Measurements from ENCODE around the gene FRMD4B. TPM values are rescaled to one million over a fixed set of nuclear protein-coding genes. Genes with fewer than 3 reads are reported as not detected.

FRMD4B gene
- total RNA-seq, result 10.8 TPM
- long read RNA-seq, partial matches to known transcripts, result 0 of 4 reads
- long read RNA-seq, other reads (novel, unspliced or antisense), result 4 of 4 reads

GRCh38 chr3:69385723-69386555 lies at the start of gene FRMD4B:
TSS of gene FRMD4B (minus strand) at chr3:69386088. CDS start at chr3:69385989, 99 bp downstream.
- intact Hi-C loops (cut with DNase I), result no loop called here
- DNase-seq (ENCODE audit: low spot score), result peak; percentile 91

GRCh38 chr3:69433969-69434325 lies 48.1 kb upstream of the FRMD4B start:
- no peak for DNase-seq (ENCODE audit: low spot score)
- intact Hi-C loops (cut with DNase I), result no loop called here

- intact Hi-C loops (cut with DNase I), result no loop called here
- no peak for DNase-seq (ENCODE audit: low spot score)
Observed at GRCh38 chr3:69433121-69433968, 47.5 kb upstream of the FRMD4B start.

GRCh38 chr3:69428657-69429255 lies 42.9 kb upstream of the FRMD4B start:
- no peak for DNase-seq (ENCODE audit: low spot score)
- intact Hi-C loops (cut with DNase I), result loop anchor here (5.0 kb wide), 2 partner anchors 244 to 266 kb away; no protein-coding TSS in a partner anchor

- intact Hi-C loops (cut with DNase I), result loop anchor here (5.0 kb wide), 2 partner anchors 245 to 265 kb away; no protein-coding TSS in a partner anchor
- no peak for DNase-seq (ENCODE audit: low spot score)
Observed at GRCh38 chr3:69426967-69427304, 41.0 kb upstream of the FRMD4B start.

- DNase-seq (ENCODE audit: low spot score), result no peak
- intact Hi-C loops (cut with DNase I), result loop anchor here (5.0 kb wide), 2 partner anchors 246 to 264 kb away; no protein-coding TSS in a partner anchor
Observed at GRCh38 chr3:69426291-69426966, 40.5 kb upstream of the FRMD4B start.

GRCh38 chr3:69425249-69425648 lies 39.4 kb upstream of the FRMD4B start:
- intact Hi-C loops (cut with DNase I), result loop anchor here (5.0 kb wide), 2 partner anchors 247 to 263 kb away; no protein-coding TSS in a partner anchor
- DNase-seq (ENCODE audit: low spot score), result no peak

GRCh38 chr3:69423463-69424155 lies 37.7 kb upstream of the FRMD4B start:
- no peak for DNase-seq (ENCODE audit: low spot score)
- intact Hi-C loops (cut with DNase I), result loop anchor here (5.0 kb wide), 1 partner anchor 116 kb away; no protein-coding TSS in a partner anchor

GRCh38 chr3:69422751-69423150 lies 36.9 kb upstream of the FRMD4B start:
- intact Hi-C loops (cut with DNase I), result loop anchor here (5.0 kb wide), 1 partner anchor 115 kb away; no protein-coding TSS in a partner anchor
- DNase-seq (ENCODE audit: low spot score), result no peak

GRCh38 chr3:69420781-69421520 lies 35.1 kb upstream of the FRMD4B start:
- no peak for DNase-seq (ENCODE audit: low spot score)
- intact Hi-C loops (cut with DNase I), result loop anchor here (5.0 kb wide), 1 partner anchor 114 kb away; no protein-coding TSS in a partner anchor

GRCh38 chr3:69419276-69419675 lies 33.4 kb upstream of the FRMD4B start:
- intact Hi-C loops (cut with DNase I), result no loop called here
- DNase-seq (ENCODE audit: low spot score), result no peak

GRCh38 chr3:69417541-69418078 lies 31.7 kb upstream of the FRMD4B start:
- intact Hi-C loops (cut with DNase I), result no loop called here
- DNase-seq (ENCODE audit: low spot score), result no peak

GRCh38 chr3:69413551-69414207 lies 27.8 kb upstream of the FRMD4B start:
- intact Hi-C loops (cut with DNase I), result loop anchor here (5.0 kb wide), 2 partner anchors 61 to 91 kb away; no protein-coding TSS in a partner anchor

GRCh38 chr3:69411346-69411745 lies 25.5 kb upstream of the FRMD4B start:
- no peak for DNase-seq (ENCODE audit: low spot score)
- intact Hi-C loops (cut with DNase I), result loop anchor here (5.0 kb wide), 2 partner anchors 59 to 89 kb away; no protein-coding TSS in a partner anchor

More at GRCh38 chr3:69413551-69414207, 27.8 kb upstream of the FRMD4B start:
- DNase-seq (ENCODE audit: low spot score), result no peak

GRCh38 chr3:69410301-69410700 lies 24.4 kb upstream of the FRMD4B start:
- DNase-seq (ENCODE audit: low spot score), result no peak
- intact Hi-C loops (cut with DNase I), result loop anchor here (5.0 kb wide), 2 partner anchors 58 to 88 kb away; no protein-coding TSS in a partner anchor

- intact Hi-C loops (cut with DNase I), result loop anchor here (5.0 kb wide), 2 partner anchors 58 to 88 kb away; no protein-coding TSS in a partner anchor
- DNase-seq (ENCODE audit: low spot score), result no peak
Observed at GRCh38 chr3:69409831-69410230, 23.9 kb upstream of the FRMD4B start.

GRCh38 chr3:69409011-69409410 lies 23.1 kb upstream of the FRMD4B start:
- DNase-seq (ENCODE audit: low spot score), result no peak
- intact Hi-C loops (cut with DNase I), result no loop called here

All from cardiac septum (tissue), 1 donor.